Inflammatory macrophage (primary cell): ENCODE results near the gene TLL2.
A peak's percentile ranks its signal among the peaks of the same experiment; 100 is the strongest.
"Not testable (repeated sequence)": the region's sequence is repeated elsewhere in the genome, so short reads cannot be mapped to it uniquely, and the experiment has no call there.

Experiments
- DNase-seq, 2 donors: peaks; one replicate each; pipeline ENCODE4 v3.0.0-alpha.2; 2020 to 2022
- total RNA-seq, 18 experiments: gene quantifications; one replicate each; lab custom pipeline; 2026; ENCODE audit warnings: mixed read lengths in 6 of 18, inconsistent platforms in 2 of 18; lab: John Stamatoyannopoulos, UW

Gene TLL2
- total RNA-seq: 0.07 to 0.47 (median 0.18) reads per million in 18 experiments

DNA sequence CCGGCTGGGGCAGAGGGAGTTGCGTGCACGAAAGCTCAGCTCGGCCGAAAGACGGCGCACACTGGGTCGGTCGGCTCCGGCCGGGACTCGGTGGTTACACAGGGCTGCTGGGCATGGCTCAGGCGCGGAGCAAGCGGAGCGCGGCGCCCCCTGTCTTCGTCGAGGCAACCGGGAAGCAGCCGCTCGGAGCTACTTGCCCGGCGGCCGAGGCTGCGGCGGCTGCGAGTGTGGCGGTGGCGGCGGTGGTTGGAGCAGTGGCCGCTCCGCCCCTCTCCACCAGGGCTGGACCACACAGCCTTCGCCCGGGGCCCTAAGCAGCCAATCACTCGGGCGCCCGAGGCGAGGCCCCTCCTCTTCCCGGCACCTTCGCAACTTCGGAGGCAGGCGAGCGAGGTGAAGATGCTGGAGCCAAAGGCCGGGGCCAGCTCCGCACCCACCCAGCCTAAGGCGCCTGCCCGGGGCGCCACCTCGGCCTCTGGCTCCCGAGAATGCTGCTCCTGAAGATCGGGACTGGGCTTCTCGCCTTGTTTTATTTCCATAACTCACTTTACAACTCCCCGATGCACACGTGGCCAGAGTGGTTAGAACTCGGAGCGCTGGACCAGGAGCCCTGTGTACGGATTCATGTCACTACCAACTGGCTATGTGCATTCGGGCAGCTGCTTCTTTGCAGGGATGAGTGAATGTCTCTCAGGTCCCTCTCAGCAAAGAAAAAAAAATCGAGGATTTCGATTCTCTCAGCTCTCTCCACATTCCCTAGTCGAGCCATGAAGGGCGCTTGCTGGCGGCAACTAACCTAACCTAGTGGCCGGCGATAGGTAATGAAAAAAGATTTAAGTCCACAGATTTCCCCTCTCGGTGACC lies at the start of gene TLL2:
Gene TLL2 (minus strand): TSS at position 229 of the 864 bp plus-strand sequence. CDS start 241 bp downstream, outside the sequence.
- peak; percentile 70 to 80 for DNase-seq

DNA sequence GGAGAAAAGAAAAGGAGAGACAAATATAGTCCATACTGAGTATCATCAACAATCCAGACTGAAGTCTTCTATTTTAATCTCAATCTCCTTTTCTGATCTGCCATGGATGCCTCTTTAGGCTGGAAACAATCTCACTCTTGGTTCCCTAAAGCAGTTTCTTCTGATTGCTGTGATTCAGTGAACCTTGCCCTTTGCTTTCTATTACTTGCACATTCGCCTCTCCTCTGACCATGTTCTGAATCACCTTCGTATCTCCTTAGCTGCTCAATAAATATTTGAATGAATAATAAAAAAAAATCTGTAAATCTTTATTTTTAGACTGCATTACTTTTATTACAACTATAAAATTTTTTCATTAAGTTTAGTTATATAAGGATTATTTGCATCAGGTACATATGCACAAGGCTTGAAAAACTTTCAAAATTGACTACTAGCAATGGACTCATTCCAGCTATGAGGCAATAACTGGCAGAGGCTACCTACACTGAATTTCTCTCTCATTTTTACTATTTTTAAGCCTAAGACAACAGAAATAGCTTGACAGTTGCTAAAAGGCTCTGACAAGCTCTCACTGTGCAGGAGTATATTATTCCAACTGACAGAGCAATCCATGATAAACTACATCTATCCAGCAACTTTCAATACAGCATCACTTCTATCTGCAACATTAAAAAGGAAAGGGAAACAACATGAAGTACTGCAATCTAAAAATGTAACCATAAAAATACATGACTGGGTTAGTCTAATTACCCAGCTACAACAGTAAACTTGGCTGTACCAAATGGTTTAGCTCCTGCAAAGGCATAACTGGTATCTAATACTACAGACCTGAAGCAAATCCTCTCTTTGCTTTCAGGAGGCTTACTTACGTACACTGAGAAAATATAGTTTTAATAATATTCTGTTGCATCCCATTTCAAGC lies 47.5 kb upstream of the TLL2 start:
- DNase-seq: no peak

DNA sequence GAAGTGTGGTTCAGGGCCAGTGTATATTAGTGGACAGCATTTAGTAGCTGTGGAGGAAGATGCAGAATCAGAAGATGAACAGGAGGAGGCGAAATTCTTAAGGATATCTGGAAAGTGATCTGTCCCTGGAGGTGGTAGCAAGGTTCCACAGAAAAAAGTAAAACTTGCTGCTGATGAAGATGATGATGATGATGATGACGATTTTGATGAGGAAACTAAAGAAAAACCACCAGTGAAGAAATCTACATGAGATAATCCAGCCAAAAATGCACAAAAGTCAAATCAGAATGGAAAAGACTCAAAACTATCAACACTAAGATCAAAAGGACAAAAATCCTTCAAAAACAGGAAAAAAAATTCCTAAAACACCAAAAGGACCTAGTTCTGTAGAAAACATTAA lies 46.8 kb upstream of the TLL2 start:
- no peak for DNase-seq

DNA sequence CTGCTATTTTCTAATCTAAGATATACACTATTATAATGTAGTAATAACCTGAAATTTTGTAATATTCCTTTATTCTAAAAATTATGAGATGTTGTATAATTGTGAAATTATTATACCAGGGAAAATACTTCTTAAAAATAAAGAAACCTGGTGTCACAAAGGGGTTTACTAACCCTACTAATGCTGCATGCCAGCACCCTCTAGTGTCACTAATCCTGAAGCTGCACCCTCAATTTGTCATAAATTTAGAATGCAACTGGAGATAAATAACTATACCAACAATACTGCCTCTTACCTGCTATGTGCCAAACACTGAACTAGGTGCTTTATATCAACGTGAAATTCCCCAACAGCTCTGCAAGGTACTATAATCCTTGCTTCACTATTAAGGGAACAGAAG lies 42.3 kb upstream of the TLL2 start:
- DNase-seq: no peak

DNA sequence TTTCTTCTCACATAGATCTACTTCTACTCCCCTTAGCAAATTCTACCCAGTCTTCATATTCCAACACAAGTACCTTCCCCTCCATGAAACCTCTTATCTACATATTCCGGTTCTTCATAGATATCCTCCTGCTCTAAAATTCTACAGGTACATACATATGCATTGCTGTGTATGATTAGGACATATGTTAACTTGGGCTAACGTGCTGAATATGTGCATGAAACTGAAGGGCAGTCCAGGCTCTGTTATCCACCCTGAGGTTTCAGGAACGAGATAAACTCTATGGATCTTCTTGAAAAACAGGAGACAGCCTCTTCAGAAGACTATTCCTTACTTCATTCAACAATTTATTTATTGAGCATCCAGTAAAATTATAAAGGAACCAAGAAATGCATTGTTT lies 41.6 kb upstream of the TLL2 start:
- no peak for DNase-seq

DNA sequence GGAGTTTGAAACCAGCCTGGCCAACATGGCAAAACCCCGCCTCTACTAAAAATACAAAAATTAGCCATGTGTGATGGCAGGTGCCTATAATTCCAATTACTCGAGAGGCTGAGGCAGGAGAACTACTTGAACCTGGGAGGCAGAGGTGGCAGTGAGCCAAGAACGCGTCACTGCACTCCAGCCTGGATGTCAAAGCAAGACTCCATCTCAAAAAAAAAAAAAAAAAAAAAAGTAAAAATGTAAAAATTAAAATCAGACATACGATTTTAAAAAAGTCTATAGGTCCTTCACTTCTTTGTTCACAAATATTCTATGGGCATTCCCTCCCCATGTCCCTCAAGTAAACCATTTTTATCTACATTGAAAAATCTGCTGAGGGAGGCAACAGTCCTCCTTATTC lies 34.9 kb upstream of the TLL2 start:
- DNase-seq: no peak

DNA sequence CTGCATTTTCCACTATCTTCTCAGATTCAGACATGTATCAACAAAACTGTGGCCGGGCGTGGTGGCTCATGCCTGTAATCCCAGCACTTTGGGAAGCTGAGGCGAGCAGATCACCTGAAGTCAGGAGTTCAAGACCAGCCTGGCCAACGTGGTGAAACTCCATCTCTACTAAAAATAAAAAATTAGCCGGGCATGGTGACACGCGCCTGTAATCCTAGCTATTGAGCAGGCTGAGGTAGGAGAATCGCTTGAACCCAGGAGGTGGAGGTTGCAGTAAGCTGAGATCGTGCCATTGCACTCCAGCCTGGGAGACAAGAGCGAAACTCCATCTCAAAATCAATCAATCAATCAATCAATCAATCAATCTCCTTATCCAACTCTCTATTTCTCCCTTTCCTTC lies 31.8 kb upstream of the TLL2 start:
- DNase-seq: not testable (repeated sequence)

DNA sequence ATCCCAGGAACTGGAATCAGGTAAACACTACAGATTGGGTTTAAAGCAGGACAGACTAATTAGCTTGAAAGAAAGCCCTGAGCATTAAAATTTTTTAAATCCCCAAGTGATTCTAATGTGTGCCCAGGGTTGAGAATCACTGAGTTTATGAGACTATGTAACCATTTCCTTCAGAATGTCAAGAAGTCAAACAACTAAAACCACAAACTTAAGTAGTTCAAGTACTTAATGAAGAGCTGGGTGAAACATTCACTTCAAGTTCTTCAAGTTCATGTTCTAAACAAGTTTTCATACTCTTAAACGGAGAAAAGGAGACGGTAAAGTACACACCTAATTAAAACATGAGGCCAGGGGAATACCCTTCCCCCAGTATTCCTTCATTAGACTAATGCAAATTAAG lies 28.2 kb upstream of the TLL2 start:
- DNase-seq: no peak

DNA sequence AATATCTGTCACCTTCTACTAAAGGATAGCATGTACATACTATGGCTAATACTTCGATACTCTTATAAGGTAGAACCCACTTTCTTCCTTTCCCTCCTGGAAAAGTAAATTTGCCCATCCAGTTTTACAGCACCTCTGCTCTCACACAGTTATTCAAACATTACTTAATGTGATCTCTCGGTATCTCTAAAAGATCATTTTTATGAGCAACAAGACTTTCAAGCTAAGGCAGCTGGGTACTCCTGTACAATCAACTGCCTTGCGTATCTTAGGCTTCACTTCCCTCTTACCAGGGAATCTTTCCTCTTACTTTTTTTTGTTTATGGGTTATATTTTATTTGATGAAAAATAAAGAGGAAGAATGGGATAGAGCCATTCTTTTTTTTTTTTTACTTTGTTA lies 26.5 kb upstream of the TLL2 start:
- no peak for DNase-seq

DNA sequence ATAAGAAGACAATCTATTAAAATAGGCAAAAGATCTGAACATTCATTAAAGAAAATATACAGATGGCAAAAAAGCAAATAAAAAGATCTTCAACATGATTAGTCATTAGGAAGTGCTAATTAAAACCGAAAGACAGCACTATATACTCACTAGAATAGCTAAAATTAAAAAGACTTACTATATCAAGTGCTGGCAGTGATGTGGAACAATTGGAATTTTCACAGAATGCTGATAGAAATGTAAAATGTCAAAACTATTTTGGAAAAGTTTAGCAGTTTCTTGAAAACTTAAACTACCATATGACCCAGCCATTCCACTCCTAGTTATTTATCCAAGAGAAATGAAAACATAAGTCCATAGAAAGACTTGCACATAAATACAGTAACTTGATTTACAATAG lies 25.0 kb upstream of the TLL2 start:
- DNase-seq: no peak

DNA sequence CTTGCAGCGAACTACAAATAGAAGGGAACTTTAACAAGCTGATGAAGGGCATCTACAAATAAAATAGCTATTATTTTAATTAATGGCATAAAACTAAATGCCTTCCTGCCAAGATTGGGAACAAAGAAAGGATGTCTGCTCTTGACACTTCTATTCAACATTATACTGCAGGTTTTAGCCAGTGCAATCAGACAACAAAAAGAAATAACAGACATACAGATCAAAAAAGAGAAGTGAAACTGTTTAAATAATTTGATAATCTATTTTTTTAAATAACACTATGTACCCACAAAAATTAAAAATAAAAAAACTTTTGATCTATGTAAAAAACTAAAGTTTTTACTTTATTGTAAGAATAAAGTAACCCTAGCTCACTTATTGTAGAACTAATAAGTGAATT lies 22.4 kb upstream of the TLL2 start:
- DNase-seq: no peak

DNA sequence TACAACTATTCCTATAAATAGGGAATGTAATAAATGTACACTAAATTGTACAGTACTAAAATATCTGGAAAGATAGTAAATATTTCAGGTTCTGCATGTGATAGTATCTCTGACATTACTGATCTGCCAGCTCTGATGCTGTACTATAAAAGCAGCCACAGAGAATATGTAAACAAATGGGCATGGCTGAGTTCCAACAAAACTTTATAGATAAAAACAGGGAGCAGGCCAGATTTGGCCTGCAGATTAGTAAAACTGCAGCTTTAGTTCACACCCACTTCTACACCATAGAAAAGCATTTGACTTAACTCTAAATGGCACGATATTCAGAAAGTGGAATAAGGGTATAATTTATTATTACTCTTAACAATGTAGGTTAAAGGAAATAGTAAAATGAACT lies 18.8 kb upstream of the TLL2 start:
- DNase-seq: no peak

DNA sequence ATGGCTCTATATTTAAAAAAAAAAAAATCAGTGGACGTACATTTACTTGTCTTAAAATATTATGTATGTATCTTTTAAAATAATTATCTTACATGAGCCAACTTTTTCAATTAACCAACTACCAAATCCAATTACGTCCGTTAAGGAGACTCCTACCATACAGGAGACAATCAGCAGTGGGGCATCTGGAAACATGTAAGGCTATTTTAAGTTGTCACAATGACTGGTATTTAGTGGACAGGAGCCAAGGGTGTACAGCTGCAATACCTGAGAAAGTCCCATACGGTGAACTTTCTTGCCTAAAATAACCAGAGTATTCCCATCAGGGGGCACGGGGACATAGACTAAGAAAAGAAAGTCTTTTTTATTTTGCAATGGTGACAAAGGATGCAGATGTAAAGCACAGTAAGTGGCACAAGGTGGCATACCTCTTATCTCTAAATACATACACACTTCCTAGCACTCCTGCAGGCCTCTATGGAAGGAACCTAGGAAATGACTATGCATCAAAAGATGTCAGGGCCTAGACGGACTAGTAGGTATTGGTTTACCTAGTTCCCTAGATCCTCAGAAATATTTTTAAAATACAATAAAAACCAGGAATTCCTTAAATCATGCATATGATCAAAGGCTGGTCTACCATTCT lies 16.0 kb upstream of the TLL2 start:
- no peak for DNase-seq

DNA sequence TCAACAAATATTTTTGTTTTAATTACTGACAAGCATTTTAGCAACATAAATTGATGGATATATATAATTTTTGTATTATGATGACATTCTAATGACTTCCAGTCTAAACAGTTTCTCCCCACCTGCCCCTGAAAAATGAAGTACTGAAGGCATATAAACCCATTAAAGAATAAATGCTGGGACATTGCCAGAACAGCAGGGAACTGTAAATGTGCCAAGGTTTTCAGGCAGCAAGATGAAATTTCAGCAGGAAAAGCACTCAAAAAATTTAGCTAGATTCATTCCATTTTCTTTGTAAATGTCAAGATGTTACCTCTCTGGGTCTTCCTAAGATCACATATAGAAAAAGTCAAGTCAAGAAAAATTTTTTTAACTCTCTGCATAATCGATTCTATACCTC lies 11.0 kb upstream of the TLL2 start:
- DNase-seq: no peak

DNA sequence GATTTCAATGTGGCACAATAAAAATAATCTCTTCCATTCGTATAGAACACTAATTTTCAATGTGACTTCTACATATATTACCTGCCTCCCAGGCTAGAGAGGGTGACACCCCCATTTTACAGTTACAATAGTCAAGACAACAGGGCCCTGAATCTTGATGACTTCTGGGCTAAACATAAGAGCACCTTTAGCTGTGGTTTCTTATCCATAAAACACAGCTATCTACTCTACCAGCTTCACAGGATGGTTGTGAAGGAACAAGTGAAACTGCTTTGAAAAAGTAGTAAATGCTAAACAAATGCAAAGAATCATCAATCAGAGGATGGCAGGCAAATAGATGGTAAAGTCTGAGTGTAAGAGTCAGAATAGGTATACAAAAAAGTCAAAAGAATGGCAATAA lies 3.6 kb upstream of the TLL2 start:
- DNase-seq: no peak

DNA sequence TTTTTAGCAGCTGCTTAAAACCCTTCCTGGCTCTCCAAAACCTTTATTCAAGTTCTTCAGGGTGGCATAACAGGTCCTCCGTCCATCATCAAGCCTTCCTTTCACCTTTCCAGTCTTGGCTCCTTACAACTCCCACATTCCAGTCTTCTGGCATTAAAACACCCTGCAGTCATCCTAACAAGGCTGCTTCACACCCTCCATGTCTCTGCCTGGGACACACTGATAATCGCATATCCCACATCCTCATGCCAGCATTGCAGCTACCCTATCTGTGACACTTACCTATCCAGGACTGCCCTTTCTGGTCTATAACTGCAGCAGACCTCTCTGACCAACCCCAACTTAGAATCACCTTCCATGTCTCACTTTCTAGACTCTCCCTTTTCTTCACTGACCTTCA lies 2.6 kb upstream of the TLL2 start:
- DNase-seq: no peak

DNA sequence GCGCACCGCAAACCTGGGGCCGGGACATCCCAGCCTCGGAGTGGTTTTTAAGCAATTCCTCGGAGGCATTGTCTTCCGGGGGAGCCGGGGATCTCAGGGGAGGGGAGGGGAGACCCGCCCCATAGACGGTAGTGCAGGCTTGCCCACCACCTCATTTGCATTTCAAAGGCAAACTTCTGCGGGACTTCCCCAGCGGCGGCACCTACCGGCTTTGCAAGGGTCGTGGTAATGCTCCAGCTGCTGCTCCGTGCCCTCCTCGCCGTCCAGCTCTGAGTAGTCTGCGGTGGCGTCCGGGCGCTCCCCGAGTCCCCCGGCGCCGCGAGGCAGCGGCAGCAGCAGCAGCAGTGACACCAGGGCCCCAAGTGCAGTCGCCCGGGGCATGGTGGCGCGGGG lies 425 bp downstream of the TLL2 start:
- DNase-seq: no peak

DNA sequence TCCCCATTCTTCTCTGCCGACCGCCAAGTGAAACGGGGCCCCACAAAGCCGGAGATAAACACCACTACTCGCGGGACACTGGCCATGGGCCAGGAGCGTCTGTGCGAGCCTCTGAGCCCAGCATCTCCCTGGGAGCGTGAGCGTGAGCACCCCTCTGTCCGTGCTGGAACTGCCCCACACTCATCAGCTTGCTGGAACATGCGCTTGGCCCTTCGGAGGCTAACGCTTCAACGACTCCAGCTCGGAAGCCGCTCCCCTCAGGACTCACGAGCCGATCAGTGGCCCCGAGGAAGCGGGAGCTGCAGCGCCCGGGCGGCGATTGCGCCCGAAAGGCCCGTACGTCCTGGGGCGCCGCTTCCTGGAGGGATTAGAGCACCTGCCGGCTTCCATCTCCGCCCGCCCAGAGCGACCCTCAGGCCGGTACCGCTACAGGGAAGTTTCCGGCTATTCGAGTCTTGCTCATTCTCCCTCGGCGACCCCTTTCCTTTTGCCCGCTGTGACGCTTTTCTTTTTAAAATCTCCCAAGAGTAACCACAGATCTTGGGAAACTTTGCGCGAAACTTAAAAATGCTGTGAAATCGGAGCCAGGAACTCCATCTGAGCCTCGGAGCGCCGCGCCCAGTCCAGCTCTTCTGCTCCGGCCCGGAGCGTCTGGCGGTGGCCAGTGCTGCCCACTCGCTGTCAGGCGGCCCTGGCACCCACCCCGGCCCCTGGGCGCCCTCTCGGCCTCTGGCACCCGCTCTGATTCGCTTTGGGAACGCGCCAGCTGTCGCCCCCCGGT lies 1.0 kb downstream of the TLL2 start:
- DNase-seq: peak in 1 of 2 donors; percentile 17

DNA sequence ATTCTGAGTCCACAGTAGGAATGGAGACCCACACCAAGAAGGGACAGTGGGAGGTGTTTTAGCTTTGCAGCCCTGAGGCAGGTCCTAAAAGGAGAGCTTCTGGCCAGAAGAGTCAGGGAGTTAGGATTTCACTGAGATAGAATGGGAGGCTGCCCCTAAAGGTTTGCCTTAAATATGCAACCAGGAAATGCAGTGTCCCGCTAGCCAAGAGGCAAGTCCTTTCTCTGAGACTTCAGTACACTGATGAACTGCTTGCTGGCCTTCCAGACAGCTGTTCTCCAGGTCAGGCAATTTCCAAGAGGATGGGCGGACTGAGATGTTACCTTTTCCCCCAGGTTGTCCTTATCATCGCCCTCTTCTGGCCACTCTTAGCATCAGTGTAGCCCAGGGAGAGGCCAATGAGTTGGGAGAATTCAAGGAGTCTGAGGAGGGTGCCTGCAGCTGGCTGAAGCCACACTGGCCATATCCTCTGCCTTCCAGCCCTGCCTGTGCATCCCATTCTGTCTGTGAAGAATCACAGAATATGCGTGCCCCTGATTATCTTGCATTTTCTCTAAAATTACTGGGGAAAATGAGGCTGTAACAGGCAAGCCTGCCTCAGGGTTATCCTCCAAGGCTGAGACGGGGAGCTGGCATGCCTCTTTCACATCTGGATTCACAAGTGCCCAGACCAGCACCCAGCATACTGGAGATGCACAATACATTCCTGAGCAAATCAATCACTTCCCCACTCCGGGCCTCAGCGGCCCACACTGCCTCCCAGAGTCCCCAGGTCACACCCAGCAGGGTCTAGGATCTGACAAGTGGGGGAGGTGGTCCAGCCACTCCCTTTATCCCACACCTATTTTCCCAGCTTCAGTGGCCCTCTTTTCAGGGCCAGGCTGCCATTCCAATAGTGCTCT lies 2.4 kb downstream of the TLL2 start:
- DNase-seq: no peak

DNA sequence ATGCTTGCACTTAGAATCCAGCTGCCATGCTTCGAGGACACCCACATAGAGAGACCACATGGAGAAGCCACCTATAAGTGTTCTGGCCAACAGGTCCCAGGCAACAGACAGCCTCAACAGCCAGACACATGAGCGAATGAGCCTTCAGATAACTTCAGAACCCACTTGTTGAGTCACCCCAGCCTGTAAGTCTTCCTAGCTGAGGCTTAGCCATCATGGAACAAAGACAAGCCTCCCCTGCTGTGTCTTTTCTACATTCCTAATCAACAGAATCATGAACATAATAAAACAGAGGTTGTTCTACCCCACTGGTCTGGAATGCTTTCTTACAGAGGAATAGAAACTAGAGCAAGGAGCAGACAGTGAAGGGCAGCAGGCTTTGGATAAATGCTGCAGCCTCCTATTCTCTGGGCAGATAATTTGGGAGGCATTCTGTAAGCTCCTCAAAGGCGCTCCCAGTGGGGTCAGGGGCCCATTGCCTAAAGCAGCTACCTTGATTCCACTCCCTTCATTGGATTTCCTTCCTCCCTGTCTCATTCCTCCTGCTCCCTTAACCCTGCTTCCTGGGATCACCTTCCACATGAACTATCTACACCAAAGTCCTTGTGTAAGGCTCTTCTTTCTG lies 4.6 kb downstream of the TLL2 start:
- no peak for DNase-seq

DNA sequence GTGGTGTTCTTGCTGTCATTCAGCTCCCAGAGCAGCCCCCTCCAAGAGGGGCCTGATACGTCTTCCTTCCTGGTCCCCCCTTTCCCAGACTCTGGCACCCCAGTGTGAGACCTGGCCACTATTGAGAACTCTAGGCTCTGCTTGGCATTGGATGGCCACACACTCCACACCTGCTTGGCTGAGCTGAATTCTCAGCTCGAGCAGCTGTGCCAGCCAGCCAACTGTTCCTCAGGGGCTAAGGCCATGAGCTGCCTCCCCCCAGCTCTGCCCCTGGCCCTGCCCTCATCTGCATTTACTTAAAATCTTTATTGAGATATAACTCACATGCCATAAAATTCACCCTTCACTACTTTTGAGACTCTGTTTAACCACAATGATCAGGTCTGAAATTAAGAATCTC lies 6.7 kb downstream of the TLL2 start:
- no peak for DNase-seq
